ENCODE data around the gene DNAJB6.

Gene DNAJB6

GRCh38 chr7:157371296-157371695 lies 34.5 kb downstream of the DNAJB6 start:
- DNase-seq = no peak

DNA sequence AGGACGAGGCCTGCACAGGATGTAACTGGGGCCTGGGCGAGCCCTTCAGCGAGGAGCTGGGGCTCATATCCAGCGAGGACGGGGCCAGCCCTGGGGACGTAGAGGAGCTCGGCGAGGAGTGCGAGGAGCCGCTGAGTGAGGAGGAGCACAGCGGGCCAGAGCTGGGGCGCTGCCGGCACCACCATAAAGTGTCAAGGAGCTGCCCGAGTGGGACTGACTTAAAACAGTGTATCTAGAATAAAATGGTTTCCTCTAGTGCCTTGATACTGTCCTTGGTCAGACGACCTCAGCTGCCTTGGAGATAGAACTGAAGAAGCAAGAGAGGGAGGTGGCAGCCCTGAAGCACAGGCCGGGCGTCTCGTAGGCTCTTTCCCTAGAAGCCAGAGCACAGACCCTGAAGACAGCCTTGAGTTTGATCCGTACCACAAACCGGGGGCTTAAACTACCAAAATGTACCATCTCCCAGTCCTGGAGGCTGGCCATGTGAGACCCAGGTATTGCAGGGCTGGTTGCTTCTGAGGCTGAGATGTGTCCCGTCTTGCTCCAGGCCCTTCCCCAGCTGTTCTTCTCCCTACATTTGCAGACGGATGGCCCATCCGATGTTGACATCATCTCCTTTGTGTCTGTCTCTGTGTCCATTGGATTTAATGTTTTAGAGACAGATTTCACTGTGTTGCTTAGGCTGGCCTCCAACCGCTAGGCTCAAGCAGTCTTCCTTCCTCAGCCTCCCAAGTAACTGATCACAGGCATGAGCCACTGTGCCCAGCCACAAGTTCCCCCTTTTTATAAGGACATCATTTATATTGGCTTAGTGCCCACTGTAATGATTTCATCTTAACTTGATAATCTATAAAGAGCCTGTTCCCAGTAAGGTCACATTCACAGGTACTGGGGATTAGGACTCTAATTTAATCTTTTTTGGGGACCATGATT lies 35.8 kb downstream of the DNAJB6 start:
- DNase-seq = no peak

GRCh38 chr7:157373493-157373892 lies 36.7 kb downstream of the DNAJB6 start:
- no peak for DNase-seq

GRCh38 chr7:157375410-157375809 lies 38.6 kb downstream of the DNAJB6 start:
- DNase-seq = no peak

- DNase-seq = no peak
These were observed 40.8 kb downstream of the DNAJB6 start for GRCh38 chr7:157377436-157378124.

GRCh38 chr7:157378390-157378789 lies 41.6 kb downstream of the DNAJB6 start:
- no peak for DNase-seq

DNA sequence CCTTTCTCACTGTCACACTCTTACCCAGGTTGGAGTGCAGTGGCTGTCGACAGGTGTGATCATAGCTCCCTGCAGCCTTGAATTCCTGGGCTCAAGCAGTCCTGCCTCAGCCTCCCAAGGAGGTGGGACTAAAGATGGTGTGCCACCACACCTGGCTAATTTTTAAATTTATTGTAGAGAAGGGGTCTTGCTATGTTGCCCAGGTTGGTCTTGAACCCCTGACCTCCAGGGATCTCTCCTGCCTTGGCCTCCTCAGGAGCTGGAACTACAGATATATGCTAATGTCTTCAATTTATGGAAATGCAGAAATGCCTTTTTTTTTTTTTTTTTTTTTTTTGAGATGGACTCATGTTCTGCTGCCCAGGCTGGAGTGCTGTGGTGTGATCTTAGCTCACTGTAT lies 42.7 kb downstream of the DNAJB6 start:
- DNase-seq = no peak

DNA sequence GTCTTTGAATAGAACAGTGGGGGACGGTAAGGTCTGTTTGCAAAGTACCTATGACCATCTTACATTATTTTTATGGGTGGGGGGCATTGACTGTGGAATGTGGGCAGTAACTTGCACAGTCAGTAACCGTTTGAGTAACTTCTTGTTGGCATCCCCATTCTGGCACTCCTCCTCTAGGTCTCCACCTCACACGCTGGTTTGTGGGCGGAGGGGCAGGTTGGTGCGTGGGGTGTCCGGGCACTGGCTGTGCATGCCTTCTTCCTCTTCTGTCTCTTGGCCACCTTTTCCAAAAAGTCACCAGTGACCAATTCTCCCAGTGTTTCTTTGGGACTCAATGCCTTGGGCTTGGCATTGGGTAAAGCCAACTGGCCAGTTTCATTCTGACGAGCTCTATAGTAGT lies 43.6 kb downstream of the DNAJB6 start:
- no peak for DNase-seq

- no peak for DNase-seq
These were observed 47.1 kb downstream of the DNAJB6 start for GRCh38 chr7:157383868-157384267.

DNA sequence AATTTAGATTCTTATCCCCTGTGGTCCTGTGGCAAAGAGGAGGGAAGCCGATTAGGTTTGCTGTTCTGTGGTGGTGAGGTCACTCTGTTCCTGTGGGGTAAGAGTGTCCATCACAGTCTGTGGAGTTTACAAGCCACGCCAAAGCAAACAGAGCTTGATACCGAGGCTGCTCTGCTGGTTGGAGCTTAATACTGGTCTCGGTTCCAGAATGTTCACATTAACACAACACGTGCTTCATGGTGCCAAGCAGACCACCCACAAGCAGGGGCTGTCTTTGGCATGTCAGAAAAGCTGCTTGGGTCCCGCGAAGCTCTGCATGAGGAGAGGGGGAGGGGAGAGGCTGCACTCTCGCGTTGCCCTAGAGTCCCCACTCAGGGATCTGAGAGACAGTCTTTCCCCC lies 47.5 kb downstream of the DNAJB6 start:
- no peak for DNase-seq

- peak; percentile 69 to 88 (median 84) for DNase-seq
These were observed 50.4 kb downstream of the DNAJB6 start for GRCh38 chr7:157386979-157387800.

- DNase-seq = no peak
These were observed 51.5 kb downstream of the DNAJB6 start for GRCh38 chr7:157388301-157388700.

DNA sequence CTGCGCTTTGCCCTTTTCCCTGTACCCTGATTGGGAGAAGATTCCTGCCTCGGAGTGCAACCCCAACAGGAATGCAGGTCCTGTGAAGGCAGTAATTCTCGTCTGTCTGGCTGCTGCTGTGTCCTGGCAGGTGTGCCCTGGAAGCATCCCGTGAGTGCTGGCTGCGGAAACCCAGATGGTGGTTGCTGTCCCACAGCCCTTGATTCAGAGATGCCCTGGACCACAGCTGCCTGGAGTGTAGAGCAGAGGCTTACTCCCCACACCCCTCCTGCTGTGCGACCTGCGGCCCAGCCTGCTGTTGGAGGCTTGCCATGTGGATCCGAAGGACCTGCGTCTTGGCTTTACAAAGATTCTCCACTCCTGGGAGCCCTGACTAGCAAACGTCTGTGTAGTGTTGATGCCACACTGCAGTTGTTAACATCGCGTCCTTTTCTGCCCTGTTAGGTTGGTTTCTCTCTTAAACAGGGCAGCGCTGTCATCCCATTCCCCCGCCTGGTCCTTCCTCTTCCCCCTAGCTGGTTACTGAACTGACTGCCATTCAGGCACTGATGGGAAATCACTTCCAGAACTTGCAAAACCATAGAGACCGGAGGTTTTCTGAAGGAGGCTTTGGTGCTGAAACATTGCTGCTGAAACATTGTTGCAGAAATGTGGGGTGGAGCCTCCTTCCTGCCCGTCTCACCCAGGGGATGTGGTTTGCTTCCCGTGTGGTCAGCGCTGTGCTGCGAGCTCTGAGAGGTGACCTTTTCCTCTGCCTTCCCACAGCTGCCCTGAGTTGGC lies 53.3 kb downstream of the DNAJB6 start:
- DNase-seq = peak in 1 of 6 experiments; percentile 6

DNA sequence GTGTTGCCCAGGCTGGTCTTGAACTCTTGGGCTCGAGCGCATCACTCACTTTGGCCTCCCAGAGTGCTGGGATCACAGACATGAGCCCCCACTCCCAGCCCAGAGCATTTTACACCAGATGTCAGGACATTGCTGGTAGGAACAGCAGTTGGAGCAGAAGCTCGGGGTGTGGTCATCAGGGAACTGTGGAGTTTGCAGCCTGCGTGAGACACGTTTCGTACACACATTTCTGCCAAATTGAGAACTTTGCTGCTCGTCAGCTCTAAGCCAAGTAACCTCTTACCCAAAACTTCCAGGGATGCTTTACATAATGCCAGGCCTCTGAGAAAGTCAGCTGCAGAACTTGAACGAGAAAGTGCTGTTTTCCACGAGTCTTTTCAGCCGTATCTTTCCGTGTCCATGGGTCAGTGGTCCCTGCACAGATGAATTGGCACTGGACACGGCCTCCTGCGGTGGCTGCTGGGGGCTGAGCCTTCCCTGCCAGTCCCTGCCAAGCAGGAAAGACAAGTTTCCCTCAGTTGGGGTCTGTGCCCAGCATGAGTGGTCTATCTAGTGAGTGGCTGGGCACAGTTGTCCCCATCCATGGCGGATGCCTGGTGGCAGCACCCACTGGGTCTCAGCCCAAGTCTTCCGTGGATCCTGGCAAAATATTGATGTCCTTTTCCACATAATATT lies 54.4 kb downstream of the DNAJB6 start:
- DNase-seq = no peak

- no peak for DNase-seq
These were observed 55.6 kb downstream of the DNAJB6 start for GRCh38 chr7:157392256-157393037.

- no peak for DNase-seq
These were observed 57.7 kb downstream of the DNAJB6 start for GRCh38 chr7:157394246-157395191.

- DNase-seq = no peak
These were observed 58.4 kb downstream of the DNAJB6 start for GRCh38 chr7:157395206-157395605.

DNA sequence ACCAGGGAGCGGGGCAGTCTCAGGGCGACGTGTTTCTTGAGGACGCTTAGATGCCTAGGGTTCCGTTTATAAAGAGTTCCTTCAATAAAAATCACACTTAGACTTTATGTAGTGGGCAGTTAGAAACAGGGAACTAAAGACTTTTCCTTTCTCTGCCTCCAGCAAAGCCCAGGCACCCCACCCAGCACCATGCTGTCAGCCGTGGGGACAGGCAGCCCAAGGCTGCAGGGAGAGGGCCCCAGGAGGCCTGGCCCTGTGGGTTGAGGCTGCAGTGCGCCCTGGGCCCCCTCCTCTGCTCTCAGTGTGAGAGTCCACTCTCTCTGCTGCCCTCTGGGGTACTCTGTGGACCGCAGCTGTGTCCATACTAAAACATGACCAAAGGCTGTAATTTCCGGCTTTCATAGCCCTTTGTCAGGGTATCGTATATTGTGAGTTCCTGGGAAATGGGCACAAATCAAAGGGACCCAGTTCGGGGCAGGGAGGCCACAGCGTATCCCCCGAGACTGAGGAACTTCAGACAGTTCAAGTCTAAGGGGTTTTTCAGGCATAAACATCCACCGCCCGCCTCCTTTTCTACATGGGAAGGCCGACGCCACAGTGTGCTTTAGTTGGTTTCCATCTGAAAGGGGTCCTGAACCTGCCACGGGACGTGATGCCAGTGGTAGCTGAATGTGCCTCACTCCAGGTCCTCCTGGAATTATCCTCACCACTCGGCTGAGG lies 59.7 kb downstream of the DNAJB6 start:
- no peak for DNase-seq

All from stimulated activated naive CD4-positive, alpha-beta T cell (primary cell).